Muscle layer of colon (tissue), 2 donors: ENCODE measurements around the gene EFCAB13.

Source experiments
- H3K27ac ChIP-seq: one replicate; pipeline ENCODE4 v1.7.0; 2013; ENCODE audit warnings: low read depth, mild to moderate bottlenecking, low read length, moderate library complexity
- H3K27me3 ChIP-seq, 2 donors: one replicate each; pipeline ENCODE4 v1.7.0; 2013; ENCODE audit warnings: low read length in 2 of 2, mild to moderate bottlenecking in 2 of 2; ENCODE audit not compliant: insufficient read depth in 2 of 2, control insufficient read depth in 1 of 2
- H3K36me3 ChIP-seq: one replicate; pipeline ENCODE4 v1.7.0; 2013; ENCODE audit warnings: mild to moderate bottlenecking, low read length; ENCODE audit not compliant: insufficient read depth
- H3K4me1 ChIP-seq: one replicate; pipeline ENCODE4 v1.7.0; 2013; ENCODE audit warnings: mild to moderate bottlenecking, low read length; ENCODE audit not compliant: insufficient read depth
- H3K4me3 ChIP-seq, 2 donors: one replicate each; pipeline ENCODE4 v1.7.0; 2013; ENCODE audit warnings: low read length in 2 of 2, low read depth in 1 of 2, mild to moderate bottlenecking in 1 of 2, moderate library complexity in 1 of 2
- H3K9ac ChIP-seq: one replicate; pipeline ENCODE4 v1.7.0; 2013; ENCODE audit warnings: low read length
- H3K9me3 ChIP-seq: one replicate; pipeline ENCODE4 v1.7.0; 2013; ENCODE audit warnings: mild to moderate bottlenecking, low read length
- donor health status: abdominal sarcoma.
- donor health status: Adenocarcinoma of cecum.

The EFCAB13 gene

DNA sequence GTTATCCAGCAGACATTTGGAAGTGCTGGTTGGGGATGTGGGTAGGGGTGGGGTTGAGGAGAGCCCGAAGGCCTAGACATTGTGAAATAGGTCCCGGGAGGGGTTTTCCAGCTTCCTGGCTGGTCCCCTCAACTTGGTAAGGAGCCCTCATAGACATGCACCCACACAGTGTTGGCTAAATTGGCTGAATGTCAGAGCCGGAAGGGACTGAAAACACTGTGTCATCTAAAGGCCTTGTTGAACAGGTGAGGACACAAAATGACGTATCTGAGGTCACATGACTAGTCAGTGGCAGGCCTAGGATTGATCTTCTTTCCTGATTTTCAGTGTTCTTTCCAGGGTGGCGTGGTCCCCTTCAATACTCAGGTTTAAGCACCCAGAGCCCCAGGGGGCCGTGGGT lies 42.5 kb upstream of the EFCAB13 start:
- H3K27ac ChIP-seq = no peak overlapping the region
- peaks cover 50% of the 10 kb centered on the region for H3K4me1 ChIP-seq

DNA sequence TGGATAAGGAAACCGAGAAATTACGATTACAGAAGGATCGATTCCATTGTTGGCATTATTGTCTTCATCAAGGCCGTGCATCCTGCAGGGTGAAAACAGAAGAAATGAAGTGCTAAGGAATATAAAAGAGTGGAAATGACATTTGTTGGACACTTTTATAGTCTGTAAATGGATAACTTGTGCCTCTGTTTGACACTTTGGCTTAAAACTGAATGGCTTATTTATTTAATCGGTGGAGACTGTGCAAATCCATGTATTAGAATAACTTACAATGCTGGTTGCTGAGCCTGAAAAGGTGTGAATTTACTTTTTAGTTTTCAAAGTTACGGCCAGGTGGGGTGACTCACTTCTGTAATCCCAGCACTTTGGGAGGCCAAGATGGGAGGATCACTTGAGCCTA lies 38.8 kb upstream of the EFCAB13 start:
- peaks cover 64% of the 10 kb centered on the region for H3K36me3 ChIP-seq
- no peak overlapping the region for H3K27ac ChIP-seq
- no peak overlapping the region for H3K9ac ChIP-seq
- no peaks in the 10 kb centered on the region for H3K27me3 ChIP-seq
- peaks cover 12% of the 10 kb centered on the region for H3K4me1 ChIP-seq
- no peaks in the 10 kb centered on the region for H3K9me3 ChIP-seq
- H3K4me3 ChIP-seq = no peak overlapping the region

More for the DNA sequence above, 42.5 kb upstream of the EFCAB13 start:
- Histone ChIP-seq H3K36me3 (peaks cover 27% of the 10 kb centered on the region), H3K4me3 (no peak overlapping the region), H3K27me3 (no peaks in the 10 kb centered on the region), H3K9me3 (no peaks in the 10 kb centered on the region), H3K9ac (no peak overlapping the region)

DNA sequence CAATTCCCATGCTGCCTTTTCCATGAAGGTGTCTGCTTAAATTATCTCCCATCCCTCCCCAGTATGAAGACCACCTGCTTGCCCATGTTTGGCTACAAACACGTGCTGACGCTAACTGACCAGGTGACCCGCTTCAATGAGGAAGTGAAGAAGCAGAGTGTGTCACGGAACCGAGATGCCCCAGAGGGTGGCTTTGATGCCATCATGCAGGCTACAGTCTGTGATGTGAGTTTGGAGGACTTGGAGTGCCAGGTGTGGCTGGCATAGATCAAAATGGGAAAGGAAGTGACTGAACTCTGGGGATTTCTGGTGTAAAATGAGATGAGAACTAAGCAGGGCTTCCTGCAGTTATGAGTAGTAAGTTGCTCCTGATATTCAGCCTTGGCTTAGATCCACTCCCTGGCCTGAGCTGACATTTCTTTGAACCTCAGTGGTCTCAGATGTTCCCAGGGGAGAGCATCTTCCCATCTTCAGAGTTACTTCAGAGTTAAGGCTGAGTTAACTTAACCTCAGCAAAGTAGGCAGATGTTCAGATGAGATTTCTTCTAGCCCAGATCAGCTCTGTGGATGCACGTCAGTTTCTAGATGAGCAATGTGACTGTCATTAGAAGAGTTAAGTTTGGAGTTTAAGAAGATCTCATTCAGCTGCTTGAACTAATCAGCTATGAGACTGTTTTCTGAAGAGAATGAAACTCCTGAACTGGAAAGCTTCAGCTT lies 37.4 kb upstream of the EFCAB13 start:
- no peak overlapping the region for H3K4me3 ChIP-seq
- H3K9ac ChIP-seq = no peak overlapping the region
- H3K4me1 ChIP-seq = no peaks in the 10 kb centered on the region
- H3K27ac ChIP-seq = no peak overlapping the region
- H3K36me3 ChIP-seq = peaks cover 78% of the 10 kb centered on the region
- H3K9me3 ChIP-seq = no peaks in the 10 kb centered on the region
- no peaks in the 10 kb centered on the region for H3K27me3 ChIP-seq

DNA sequence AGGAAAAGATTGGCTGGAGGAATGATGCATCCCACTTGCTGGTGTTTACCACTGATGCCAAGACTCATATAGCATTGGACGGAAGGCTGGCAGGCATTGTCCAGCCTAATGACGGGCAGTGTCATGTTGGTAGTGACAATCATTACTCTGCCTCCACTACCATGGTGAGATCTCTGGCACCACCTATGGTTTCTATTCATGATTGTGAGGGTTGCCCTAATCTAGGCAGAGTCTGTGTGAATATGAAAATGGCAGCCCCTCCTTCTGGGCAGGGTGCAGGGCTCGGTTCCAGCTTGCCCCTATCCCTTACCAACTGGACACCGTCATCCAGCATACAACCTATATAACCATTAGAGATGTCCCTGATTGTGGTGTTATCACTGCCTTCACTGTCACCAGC lies 36.7 kb upstream of the EFCAB13 start:
- no peak overlapping the region for H3K4me3 ChIP-seq
- H3K4me1 ChIP-seq = no peaks in the 10 kb centered on the region
- H3K9ac ChIP-seq = no peak overlapping the region
- H3K27me3 ChIP-seq = no peaks in the 10 kb centered on the region
- no peaks in the 10 kb centered on the region for H3K9me3 ChIP-seq
- peaks cover 85% of the 10 kb centered on the region for H3K36me3 ChIP-seq
- no peak overlapping the region for H3K27ac ChIP-seq

DNA sequence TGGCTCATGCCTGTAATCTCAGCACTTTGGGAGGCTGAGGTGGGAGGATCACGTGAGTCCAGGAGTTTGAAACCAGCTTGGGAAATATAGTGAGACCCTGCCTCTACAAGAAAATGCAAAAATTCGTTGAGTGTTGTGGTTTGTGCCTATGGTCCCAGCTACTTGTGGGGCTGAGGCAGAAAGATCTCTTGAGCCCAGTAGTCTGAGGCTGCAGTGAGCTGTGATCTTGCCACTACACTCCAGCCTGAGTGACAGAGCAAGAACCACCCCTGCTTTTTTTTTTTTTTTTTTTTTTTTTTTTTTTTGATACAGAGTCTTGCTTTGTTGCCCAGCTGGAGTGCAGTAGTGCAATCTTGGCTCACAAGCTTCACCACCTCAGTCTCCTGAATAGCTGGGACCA lies 36.1 kb upstream of the EFCAB13 start:
- no peaks in the 10 kb centered on the region for H3K27me3 ChIP-seq
- H3K4me1 ChIP-seq = no peaks in the 10 kb centered on the region
- no peak overlapping the region for H3K27ac ChIP-seq
- peaks cover 91% of the 10 kb centered on the region for H3K36me3 ChIP-seq
- no peaks in the 10 kb centered on the region for H3K9me3 ChIP-seq
- no peak overlapping the region for H3K4me3 ChIP-seq
- no peak overlapping the region for H3K9ac ChIP-seq

DNA sequence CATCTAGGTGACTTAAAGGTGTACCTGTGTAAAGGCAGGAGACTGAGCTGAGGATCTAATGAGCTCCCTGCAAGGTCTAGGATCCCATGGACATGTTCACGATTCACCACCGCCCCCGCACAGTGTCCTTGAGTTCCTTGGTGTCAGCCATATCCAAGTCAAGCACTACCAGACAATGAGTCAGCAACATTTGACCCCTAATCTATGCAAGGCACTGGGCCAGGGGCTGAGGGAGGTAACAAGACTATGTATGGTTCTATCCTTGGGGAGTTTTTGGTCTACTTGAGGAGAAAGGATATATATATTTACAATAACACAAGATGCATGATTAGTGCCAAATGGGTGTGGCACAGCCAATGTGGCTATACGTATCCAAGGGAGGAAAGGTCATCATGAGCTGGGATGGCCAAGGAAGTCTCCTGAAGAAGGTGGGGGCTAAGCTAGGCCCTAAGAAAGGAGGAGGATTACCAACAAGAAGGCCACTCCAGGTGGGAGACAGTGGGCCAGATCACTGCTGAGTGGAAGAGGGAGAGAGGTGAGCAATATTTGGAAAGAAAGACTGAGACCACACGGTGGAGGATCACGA lies 35.1 kb upstream of the EFCAB13 start:
- no peak overlapping the region for H3K27ac ChIP-seq
- no peak overlapping the region for H3K9ac ChIP-seq
- peaks cover 91% of the 10 kb centered on the region for H3K36me3 ChIP-seq
- no peaks in the 10 kb centered on the region for H3K9me3 ChIP-seq
- H3K4me1 ChIP-seq = no peaks in the 10 kb centered on the region
- no peak overlapping the region for H3K4me3 ChIP-seq
- H3K27me3 ChIP-seq = no peaks in the 10 kb centered on the region

DNA sequence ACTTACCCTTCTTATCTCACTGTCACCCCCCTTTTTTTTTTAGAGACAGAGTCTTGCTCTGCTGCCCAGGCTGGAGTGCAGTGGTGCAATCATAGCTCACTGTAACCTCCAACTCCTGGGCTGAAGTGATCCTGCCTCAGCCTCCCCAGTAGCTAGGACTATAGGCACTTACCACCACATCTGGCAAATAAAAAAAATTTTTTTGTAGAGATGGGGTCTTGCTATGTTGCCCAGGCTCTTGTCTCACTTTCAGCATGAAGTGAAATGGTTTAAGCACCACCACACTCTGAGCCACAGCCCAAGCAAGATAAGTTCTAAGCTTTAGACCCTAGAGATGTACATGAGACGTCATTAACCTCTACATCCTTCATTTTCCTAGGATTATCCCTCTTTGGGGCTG lies 34.5 kb upstream of the EFCAB13 start:
- H3K27me3 ChIP-seq = no peaks in the 10 kb centered on the region
- no peak overlapping the region for H3K9ac ChIP-seq
- peaks cover 85% of the 10 kb centered on the region for H3K36me3 ChIP-seq

DNA sequence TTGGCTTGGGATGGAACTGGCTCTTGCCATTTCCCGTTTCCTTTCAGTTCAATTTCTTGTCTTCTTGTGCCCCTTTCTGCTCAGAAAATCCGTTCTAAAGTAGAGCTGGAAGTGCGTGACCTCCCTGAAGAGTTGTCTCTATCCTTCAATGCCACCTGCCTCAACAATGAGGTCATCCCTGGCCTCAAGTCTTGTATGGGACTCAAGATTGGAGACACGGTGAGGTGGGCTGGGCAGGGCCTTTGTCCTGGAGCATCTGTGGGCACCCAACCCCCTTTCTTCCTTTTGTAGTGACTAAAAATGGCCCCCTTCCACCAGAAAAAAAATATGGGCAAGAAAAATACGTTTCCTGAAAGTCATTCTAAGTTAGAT lies 32.9 kb upstream of the EFCAB13 start:
- no peaks in the 10 kb centered on the region for H3K9me3 ChIP-seq
- H3K27me3 ChIP-seq = no peaks in the 10 kb centered on the region
- H3K9ac ChIP-seq = no peak overlapping the region
- no peak overlapping the region for H3K4me3 ChIP-seq
- no peak overlapping the region for H3K27ac ChIP-seq
- H3K36me3 ChIP-seq = peaks cover 87% of the 10 kb centered on the region
- peaks cover 13% of the 10 kb centered on the region for H3K4me1 ChIP-seq

More for the DNA sequence above, 34.5 kb upstream of the EFCAB13 start:
- peaks cover 2% of the 10 kb centered on the region for H3K4me1 ChIP-seq
- H3K9me3 ChIP-seq = no peaks in the 10 kb centered on the region
- no peak overlapping the region for H3K27ac ChIP-seq
- no peak overlapping the region for H3K4me3 ChIP-seq

DNA sequence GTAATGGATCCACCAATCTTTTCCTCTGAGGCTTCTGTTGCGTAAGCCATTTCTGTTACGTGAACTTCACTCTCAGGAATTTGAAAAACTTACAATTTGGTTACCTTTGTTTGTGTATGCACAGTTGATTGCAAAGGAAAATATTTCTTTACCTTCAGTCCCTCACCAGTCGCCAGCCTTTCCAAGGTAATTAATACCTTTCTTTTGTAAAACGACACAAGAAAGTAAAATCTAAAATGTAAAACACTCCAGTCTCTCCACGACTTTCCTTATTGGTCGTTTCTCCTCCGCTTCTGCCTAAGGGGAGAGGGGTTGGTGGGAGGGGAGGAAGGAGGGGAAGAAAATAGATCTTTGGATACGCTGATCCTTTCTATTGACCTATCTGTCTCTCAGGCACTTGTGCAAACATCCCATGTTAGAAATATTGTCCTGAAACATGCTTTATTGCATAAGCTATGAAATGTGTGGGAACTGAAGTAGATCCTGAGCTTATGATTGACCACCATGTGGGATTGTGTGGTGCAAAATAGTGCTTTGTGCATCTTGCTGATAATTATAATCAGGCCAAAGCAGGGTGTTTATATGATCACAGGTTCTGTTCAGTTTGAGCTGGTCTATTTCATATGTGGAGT lies 32.4 kb upstream of the EFCAB13 start:
- Histone ChIP-seq H3K36me3 (peaks cover 86% of the 10 kb centered on the region), H3K9me3 (no peaks in the 10 kb centered on the region), H3K4me1 (peaks cover 13% of the 10 kb centered on the region), H3K4me3 (no peak overlapping the region), H3K27ac (no peak overlapping the region), H3K9ac (no peak overlapping the region), H3K27me3 (no peaks in the 10 kb centered on the region)

DNA sequence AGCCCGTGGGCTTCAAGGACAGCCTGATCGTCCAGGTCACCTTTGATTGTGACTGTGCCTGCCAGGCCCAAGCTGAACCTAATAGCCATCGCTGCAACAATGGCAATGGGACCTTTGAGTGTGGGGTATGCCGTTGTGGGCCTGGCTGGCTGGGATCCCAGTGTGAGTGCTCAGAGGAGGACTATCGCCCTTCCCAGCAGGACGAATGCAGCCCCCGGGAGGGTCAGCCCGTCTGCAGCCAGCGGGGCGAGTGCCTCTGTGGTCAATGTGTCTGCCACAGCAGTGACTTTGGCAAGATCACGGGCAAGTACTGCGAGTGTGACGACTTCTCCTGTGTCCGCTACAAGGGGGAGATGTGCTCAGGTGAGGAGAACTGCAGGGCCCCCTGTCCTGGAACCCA lies 31.5 kb upstream of the EFCAB13 start:
- Histone ChIP-seq H3K4me3 (no peak overlapping the region), H3K27ac (no peak overlapping the region), H3K9ac (no peak overlapping the region), H3K27me3 (no peaks in the 10 kb centered on the region), H3K36me3 (peaks cover 77% of the 10 kb centered on the region), H3K4me1 (peaks cover 13% of the 10 kb centered on the region), H3K9me3 (no peaks in the 10 kb centered on the region)

DNA sequence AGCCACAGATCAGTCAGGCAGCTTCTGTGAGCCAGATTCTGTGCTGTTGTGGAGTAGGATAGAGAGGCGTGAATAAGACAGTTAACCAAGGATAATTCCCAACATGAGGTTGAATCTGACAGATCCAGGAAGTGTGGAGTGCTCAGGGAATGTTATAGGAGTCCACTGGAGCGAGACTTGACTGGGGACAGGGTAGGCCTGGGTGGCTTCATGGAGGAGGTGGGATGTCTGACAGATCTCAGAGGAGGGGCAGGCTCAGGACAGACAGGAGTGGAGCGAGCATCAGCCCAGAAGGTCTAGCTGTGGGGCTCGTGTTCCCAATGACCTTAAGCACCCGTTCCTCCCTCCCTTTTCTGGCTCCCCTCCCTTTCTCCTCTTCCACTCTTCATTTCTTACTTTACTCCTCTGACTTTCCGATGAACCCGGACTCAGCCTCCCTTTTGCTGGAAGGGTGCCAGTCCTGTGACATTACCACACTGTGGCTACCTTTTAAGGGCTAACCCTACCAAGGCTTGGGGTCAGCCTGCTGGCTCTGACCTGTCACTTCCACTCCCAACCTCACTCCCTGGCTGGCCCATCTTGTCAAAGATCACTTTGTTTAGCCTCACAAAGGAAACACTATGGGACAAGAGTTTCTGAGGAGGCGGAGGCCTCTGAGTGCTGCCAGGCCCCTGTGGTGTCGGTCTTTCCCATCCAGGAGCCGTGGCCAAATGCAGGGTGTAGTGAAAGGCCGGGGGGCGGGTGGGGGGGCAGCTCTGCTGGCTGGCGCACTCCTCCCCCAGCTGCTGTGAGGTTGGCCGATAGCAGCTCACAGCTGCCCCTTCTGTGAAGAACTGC lies 28.5 kb upstream of the EFCAB13 start:
- peak overlapping the region; percentile 28 for H3K9ac ChIP-seq
- H3K27ac ChIP-seq = no peak overlapping the region

More for the DNA sequence above, 28.5 kb upstream of the EFCAB13 start:
- no peak overlapping the region for H3K4me3 ChIP-seq
- H3K9me3 ChIP-seq = no peaks in the 10 kb centered on the region
- peaks cover 24% of the 10 kb centered on the region for H3K4me1 ChIP-seq
- H3K36me3 ChIP-seq = peaks cover 68% of the 10 kb centered on the region
- H3K27me3 ChIP-seq = no peaks in the 10 kb centered on the region
